ENCODE results near the gene GRAP.
"Not testable (repeated sequence)": the region's sequence is repeated elsewhere in the genome, so short reads cannot be mapped to it uniquely, and the experiment has no call there.

The GRAP gene

DNA sequence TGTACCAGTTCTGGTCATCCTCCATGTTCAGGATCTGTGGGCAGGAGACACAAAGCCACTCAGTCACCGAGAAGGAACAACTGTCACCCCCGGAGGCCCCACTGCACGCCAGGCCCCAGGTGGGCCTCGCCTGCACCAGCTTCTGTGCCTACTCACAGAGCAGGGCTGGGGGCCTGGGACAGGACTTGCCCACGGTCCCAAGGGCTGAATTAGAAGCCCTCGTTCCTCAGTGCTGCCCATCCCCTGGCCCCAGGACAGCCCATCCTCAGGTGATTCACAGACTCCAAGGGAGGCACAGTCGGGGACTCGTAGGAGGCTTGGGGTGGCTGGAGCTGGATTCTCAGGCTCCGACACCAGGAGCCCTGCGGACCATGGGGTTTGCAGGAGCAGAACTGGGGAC, 4.9 kb downstream of the GRAP start:
- not testable (repeated sequence) for DNase-seq

DNA sequence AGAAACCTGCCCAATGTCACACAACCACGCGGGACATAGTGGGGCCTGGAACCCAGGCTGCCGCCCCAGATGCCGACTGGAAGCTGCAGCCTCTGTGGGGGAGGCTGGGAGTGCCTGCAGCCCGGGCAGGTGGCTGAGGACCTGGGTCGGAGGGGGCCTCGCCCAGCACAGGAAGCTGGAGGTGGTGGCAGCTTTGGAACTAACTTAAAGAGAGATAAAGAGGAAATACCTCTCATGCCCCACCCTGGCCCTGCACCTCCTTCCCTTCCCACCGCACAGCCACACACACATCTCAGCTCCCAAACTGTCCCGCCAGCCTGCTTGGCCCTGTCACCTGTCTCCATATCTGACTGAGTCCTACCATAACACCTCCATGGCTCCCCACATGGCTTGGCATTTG, 6.4 kb downstream of the GRAP start:
- DNase-seq: not testable (repeated sequence)

DNA sequence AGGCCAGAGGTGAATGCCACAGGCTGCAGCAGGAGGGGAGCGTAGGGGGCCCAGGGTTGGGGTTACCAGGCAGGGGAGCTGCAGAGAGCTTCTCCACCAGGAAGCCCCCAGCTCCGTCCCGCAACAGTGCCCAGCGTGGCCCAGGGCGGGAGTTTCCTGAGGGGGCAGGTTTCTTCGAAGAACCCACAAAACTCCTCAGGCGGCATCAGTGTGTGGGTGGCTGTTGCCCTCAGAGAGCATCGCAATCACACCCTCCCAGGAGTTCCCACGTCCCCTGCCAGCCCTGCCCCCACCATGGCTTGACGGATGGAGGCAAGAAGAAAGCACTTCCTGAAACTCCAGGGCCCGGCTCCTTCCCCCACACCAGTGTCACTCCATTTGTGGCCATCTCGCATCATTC, 8.0 kb downstream of the GRAP start:
- DNase-seq: not testable (repeated sequence)

DNA sequence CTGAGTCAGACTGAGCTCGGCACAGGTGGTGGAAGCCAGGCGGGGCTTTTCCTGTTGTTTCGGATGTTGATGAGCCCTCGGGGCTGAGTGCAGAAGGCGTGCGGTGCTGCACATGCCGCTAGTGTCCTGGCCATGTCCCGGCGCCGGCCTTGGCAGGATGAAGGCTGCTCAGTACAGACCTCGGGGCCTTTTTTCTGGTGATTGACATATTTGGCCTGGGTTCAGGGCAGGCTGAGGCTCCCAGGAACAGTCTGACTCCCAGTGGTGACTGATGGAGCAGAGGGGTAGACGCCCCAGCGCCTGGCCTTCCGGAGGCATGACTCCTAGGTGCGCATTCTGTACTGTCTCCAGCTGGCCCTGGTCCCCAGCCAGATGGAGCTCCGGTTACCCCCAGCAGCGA, 8.8 kb downstream of the GRAP start:
- not testable (repeated sequence) for DNase-seq

DNA sequence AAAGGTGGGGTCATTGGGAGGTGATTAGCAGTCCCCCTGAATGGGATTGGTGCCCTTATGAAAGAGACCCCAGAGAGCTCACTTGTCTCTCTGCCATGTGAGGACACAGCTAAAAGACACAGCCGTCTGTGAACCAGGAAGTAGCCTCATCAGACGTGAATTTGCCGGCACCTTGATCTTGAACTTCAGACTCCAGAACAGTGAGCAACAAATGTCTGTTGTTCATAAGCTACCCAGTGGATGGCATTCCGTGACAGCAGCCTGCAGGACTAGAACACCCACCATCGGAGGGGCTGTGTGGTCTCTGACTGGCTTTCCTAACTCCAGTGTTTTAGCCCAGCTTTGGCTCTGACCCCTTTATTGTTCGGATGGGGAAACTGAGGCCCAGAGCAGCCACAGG, 9.2 kb downstream of the GRAP start:
- DNase-seq: not testable (repeated sequence)

DNA sequence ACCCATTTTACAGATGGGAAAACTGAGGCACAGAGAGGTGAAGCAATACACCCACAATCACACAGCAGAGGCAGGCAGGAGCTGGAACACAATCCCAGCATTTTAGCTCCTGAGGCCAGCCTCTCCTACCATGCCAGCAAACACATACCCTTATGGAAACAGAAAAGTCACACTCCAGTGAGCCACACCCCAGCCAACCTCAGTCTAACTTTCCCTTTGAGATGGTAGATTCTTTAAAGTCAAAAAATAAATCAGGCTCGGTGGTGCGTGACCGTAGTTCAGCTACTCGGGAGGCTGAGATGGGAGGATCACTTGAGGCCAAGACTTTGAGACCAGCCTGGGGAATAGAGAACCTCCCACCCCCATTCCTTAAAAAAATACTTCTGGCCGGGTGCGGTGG, 10.6 kb downstream of the GRAP start:
- DNase-seq: not testable (repeated sequence)

DNA sequence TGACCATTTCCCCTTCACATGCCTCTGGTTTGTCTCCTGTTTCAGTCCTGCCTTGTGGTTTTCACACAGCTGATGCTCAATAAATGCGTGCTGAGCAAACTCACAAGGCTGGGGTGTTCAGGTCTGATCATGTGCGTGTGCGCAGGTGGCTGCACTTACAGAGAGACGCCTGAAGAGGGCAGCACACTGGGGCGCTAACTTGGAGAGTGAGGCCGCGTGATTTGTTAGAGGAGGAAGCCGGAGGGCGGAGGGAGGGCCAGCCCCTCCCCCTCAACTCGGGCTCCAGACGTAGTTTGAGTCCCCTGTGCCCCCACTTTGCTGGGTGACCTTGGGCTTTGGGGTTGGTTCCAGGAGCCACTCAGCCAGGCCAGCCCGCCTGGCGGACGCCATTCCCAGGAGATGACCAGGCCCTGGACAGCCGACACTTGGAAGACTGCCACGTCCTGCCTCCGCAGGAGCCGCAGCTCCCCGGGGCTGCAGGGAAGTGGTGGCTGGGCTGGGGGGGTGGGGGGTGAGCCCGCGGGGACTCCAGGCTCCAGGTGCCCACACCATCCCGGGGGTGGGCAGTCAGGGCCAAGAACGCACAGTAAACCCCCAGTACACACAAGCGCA, 14.3 kb downstream of the GRAP start:
- not testable (repeated sequence) for DNase-seq

DNA sequence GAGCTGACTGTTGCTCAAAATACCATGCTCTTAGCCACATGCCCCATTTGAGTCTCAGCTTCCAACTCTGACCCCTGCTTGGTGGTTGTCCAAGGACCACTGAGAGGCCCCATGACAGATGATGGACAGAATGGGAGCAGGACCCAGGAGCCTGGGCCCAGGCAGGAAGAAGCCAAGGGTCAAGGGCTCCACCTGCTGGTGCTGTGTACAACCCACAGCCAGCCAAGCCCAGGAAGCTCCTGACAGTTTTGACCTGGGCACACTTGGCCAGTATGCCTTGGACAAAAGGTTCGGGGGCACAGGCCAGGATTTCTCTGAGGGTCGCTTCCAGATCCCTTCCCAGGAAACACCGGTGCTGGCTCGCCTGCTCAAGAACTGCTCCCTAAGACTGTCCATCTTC, 15.0 kb downstream of the GRAP start:
- DNase-seq: not testable (repeated sequence)

DNA sequence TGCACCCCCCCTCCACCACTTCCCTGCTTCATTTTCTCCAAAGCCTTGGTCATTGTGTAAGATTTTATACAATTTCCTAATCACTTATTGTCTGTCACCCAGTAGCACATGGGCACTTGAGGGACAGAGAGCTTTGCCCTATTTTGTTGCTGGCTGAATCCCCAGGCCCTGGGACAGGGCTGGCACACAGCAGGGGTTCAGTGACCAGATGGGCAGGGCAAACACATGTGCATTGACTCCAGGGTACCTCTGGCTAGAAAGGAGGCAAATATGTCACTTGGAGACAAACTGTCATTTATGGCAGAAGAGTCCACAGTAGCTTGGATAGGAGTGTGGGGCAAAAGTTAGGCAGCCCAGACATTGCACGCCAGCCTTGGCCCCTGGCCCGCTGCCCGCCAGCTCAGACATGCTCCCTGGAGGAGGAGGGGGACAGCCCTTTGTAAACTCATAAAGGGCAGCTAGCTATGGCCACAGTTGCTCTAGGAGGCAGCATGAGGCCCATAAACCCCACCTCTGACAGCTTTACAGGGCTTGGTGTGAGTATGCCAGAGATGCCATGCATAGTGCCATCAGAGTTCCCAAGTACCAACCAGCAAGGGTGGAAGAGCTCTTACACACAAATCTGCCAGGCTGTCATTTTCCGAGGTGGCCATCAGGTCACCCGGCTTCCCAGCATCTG, 15.8 kb downstream of the GRAP start:
- DNase-seq: not testable (repeated sequence)

DNA sequence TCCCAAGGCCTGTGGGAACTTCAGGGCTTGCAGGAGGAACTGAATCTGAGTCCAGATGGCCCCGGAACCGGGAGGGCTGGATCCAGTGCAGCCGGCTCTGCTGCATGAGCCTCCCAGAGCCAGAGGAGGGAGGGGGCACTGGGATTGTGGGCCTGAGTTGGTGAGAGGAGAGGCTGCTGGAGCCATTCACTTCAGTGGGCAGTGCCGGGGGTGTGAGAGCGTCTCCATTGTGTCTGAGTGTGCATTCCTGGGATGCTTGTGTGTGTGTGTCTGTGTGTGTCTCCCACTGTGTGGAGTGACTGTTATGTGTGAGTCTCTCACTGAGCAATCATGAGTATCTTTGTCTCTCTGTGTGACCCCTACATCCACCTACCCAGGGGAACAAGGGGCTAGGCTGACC, 17.0 kb downstream of the GRAP start:
- DNase-seq: not testable (repeated sequence)

DNA sequence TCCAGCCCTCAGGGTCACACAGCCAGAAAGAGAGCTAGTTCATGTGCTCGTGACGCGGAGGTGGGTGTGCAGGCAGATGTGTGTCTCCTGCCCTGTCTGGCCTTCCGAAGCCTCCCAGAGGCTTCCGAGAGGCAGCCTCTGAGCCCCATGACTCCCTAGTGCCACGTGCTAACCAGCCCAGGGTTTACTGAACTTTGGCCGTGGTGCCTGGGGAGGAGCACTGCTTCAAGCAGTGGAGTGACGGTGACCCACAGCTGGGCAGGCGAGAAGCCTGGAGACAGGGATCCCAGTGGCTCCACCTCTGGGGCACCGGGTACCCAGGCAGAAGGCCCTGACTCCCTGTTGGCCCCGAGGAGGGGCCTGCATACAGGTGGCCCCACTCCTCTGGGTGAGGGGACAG, 18.1 kb downstream of the GRAP start:
- DNase-seq: not testable (repeated sequence)

DNA sequence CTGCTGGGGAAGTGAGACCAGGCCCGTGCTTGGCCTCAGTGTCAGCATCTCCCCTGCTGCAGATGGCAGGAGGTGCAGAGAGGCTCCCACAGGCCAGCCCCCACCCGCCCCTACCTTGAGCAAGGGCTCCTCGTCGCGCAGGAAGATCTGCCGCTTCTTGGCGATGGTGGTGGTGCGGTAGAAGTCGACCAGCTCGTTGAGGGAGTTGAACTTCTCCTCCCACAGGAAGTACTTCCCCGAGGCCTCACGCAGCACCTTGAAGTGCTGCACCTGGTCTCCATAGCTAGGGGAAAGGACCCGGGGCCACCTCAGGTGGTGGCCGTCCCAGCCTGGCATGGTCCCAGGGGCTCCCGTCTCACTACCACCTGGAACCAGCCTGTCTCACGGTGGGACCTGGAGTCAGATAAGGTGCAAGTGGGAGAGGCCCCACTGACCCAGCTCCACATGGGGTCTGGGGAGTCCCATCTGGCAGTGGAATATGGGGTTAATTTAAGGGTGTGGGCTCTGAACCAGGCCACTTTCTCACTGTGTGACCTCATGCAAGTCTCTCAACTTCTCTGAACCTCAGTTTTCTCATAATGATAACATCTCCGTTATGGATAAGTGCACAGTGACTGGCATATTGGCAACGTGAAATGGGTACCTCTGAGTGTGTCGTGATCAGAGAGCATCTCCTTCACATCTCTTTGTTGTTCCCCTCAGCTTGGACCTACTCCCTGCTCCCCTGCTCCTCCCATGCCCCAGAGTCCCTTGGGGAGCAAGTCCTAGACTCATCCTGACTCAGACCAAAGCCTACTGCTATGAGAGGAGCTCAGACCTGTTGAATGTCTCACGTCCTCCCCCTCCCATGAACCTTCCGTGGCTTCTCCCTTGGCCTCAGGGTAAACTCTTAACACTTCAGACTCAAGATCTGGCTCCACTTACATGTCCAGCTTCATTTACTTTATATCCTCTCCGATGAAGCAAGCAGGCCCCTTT, 22.4 kb downstream of the GRAP start:
- no peak for DNase-seq

DNA sequence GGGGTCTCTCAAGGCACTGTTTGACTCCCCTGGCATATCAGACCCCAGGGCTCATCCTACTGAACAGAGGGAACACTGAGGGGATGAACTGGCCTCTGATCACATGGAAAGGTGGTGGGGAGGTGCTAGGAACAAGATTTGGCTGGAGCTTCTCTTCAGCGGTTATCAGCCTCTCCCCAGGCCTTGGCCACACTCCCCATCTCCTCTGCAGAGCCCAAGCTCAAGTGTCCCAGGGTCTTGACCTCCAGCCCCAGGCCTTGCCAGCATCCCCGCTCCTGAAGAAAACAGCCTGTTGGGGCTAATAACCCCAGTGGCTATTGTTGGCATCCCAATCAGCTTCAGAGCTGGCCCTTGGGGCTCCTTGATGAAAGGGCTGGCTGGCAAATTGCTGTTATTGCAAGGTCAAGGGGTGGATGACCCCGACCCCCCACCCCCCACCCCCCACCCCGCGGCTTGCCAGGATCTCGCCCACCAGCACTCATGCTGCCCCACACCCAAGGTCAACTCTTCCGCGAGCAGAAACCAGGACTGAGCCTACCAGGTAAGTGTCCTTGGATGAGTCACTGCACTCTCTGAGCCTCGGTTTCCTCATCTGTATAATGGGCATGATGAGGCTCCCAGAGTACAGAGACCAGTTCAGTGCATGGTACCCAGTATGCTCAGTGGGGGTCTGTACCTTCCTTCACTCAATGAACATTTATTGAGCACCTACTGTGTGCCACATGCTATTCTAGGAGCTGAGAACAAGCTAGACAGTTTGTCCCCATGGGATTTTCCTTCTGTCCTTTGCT, 23.4 kb downstream of the GRAP start:
- DNase-seq: no peak

DNA sequence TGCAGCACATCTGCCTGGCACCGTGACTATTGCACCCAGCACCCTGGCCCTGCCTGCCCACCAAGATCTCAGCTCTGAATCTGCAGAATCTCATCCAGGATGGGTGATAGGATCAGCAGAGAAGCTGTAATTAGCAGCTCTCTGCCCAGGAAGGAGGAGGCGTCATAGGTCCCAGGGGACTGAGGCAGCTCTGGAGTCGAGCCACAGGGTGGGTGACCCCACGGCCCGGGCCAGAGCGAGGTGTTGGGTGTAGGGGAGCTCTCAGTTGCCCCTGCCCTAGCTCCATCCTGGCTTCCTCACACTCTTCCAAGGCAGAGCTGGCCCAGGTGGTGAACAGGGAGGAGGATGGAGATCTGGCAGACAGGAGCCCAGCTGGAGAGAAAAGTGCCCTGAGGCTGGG, 24.0 kb downstream of the GRAP start:
- no peak for DNase-seq

DNA sequence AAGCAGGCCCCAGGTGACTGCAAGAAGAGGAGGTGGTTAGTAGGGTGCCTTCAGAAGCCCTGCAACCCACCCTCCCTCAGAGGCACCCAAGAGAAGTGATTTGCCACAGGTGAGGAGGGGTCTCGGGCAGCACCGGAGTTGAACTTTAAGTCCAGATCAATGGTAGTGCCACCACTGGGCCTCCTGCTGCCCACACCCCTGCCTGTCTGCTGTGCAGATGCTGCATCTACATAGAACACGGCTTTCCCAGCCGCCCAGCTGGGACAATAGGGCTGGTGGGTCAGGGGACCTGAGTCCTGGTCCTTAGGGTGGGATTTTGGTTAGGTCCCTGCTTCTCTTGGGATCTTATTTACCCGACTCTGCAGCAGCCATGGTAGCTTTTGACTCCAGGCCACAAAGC, 24.6 kb downstream of the GRAP start:
- no peak for DNase-seq

DNA sequence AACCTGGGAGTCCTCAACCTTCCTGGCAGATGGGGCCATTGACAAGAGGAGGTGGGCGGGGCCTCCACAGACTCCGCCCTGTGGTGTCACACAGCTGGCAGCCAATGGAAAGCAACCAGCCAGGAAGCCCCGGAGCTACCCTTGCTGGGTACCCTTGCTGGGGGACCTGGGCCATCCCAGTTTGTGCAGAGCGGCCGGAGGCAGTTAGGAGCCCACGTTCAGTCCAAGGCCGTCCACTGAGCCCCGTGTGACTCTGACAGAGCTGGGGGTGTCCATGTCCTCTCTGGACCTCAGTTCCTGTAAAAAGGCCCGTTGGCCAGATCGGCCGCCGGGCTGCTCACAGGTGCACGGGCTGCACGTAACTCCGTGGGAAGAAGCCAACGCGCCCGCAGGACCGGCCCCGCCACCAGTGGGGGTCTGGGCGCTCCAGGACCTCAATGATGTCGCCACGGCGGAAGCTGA, 25.1 kb downstream of the GRAP start:
- no peak for DNase-seq

DNA sequence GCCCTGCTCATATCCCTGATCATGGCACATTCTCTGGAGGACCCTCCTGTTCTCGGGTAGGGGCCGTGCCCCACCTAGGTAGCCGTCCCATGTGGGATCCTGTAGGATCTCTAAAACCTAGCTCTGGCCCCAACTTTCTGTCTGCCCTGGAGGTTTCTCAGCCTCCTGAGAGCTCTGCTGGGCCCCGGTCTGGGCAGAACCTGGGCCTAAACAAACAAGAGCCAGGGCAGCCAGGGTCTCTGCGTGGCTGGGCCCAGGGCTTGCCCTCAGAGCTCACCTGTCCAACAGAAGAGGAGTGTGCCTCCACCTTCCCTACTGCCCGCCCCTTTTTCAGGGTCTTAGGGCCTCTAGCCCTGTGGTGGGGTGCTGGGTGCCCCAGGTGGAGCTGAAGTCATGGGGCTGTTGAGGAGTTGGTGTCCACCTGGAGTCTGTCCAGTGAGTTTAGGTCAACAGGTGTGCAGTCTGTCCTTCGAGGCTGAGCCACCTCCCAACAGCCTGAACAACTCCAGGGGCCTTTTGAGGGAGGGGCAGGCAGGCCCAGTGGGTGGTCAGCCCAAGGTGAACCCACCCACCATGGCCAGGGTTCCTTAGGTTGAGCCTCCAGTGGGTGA, 25.6 kb downstream of the GRAP start:
- DNase-seq: not testable (repeated sequence)

DNA sequence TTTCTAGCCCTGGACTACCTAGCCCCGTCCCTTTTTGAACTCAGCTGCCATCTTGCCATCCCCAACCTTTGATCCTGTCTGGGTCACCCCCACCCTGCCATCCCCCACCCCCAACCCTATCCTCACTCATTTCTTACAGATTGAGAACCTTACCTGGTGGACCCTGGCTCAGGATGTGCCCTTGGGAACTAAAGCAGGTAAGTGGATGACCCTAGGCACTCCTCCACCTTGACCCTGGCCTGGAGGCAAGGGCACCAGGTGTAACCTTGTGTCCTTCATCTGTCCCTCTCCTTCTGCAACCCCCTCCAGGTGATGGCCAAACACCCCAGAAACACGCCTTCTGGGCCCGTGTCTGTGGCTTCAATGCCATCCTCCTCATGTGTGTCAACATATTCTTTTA, 26.7 kb downstream of the GRAP start:
- DNase-seq: no peak

DNA sequence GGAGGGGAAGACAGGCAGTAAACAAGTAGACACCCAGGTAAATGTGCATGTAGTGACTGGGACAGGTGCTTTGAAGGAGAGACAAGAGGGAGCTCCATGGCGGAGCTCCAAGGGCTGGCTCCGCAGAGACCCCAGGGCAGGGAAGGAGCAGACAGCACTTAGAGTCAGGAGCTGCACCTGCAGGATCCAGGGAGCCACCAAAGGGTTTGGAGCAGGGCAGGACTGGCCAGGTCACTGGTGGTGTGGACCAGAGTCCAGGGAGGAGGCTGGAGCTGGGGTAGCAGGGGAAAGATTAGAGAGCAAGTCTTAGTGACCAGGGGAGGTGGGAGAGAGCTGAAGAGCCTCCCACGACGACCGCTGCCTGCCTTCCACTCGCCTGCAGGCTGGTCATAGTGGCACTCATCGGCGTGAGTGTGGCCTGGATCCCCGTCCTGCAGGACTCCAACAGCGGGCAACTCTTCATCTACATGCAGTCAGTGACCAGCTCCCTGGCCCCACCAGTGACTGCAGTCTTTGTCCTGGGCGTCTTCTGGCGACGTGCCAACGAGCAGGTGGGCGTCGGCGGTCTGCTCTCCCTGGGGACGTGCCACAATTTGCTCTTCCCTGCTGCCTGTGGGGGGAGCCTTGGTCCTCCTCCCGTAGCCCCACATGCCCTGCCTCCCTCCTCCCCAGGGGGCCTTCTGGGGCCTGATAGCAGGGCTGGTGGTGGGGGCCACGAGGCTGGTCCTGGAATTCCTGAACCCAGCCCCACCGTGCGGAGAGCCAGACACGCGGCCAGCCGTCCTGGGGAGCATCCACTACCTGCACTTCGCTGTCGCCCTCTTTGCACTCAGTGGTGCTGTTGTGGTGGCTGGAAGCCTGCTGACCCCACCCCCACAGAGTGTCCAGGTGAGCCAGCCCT, 27.5 kb downstream of the GRAP start:
- no peak for DNase-seq

DNA sequence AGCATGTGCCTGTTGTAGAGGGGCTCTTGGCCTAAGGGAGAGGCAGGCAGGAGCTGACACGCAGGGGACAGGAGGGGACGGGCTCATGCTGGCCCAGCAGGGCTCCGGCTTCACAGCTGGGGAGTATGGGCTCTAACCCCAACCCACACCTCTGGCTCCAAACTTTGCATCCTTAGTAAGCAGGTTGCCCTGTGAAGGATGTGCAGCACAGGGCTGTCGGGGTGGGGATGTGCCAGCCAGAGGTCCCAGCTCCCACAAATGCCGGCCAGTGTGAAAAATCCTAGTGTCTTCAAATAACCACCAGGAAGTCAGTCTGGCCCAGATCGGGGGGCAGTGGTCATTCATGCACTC, 28.2 kb downstream of the GRAP start:
- DNase-seq: no peak
